Suprapubic skin (tissue), 4 donors: ENCODE data around the gene TMC8.

Source experiments
- CTCF ChIP-seq, 2 donors: fragments of 200-600 bp in 1 of 2; fragments of 450-650 bp in 1 of 2; sonication (generic) in 1 of 2; IDR thresholded peaks; one replicate each; pipeline ENCODE4 v1.5.1; 2016 to 2019; ENCODE audit warnings: antibody characterized with exemption in 2 of 2, mild to moderate bottlenecking in 1 of 2, moderate library complexity in 1 of 2
- EP300 ChIP-seq: sonication (generic); formaldehyde crosslinking; IDR thresholded peaks from one replicate; pipeline ENCODE4 v1.6.1; 2017; ENCODE audit warnings: antibody characterized with exemption
- POLR2A ChIP-seq, 2 donors: fragments of 450-650 bp; IDR thresholded peaks; one replicate each; pipeline ENCODE4 v1.6.1; 2017; ENCODE audit warnings: antibody characterized with exemption in 2 of 2, mild to moderate bottlenecking in 2 of 2, moderate library complexity in 2 of 2
- POLR2AphosphoS5 ChIP-seq, 3 donors: sonication (generic); formaldehyde crosslinking; IDR thresholded peaks; one replicate each; pipeline ENCODE4 v1.6.1; 2017; ENCODE audit warnings: antibody characterized with exemption in 3 of 3

GRCh38 chr17:78174346-78174869, 43.8 kb downstream of the TMC8 start:
- TF ChIP-seq CTCF (IDR thresholded peaks at IDR 0.05) = peak; percentile 32 to 38
- peak in 1 of 2 donors; percentile 17 for TF ChIP-seq POLR2A (IDR thresholded peaks at IDR 0.05)
- TF ChIP-seq POLR2AphosphoS5 (IDR thresholded peaks at IDR 0.05) = no peak
- no peak for TF ChIP-seq EP300
